Esophagus squamous epithelium (tissue), 5 donors: Measurements from ENCODE around the gene SPDEF. TPM values are rescaled to one million over a fixed set of nuclear protein-coding genes. Genes with fewer than 3 reads are reported as not detected.

Source experiments
- DNase-seq: peaks from one replicate; lab custom pipeline; 2025; lab: John Stamatoyannopoulos, UW
- H3K27ac ChIP-seq, 4 donors: fragments of 200-600 bp; sonication (generic); one replicate each; pipeline ENCODE4 v1.5.1; 2016 to 2019; ENCODE audit warnings: mild to moderate bottlenecking in 1 of 4
- H3K27me3 ChIP-seq, 4 donors: fragments of 200-600 bp; sonication (generic); 1 replicate in 3 of 4; 2 replicates in 1 of 4; pipeline versions ENCODE4 v1.5.1 to v1.6.0; 2017 to 2021; ENCODE audit warnings: antibody characterized with exemption in 1 of 4
- H3K36me3 ChIP-seq, 3 donors: fragments of 200-600 bp; sonication (generic); one replicate each; pipeline ENCODE4 v1.5.1; 2016 to 2019
- H3K4me1 ChIP-seq, 3 donors: fragments of 200-600 bp; sonication (generic); one replicate each; pipeline ENCODE4 v1.5.1; 2017 to 2019
- H3K4me3 ChIP-seq, 4 donors: fragments of 200-600 bp; sonication (generic); 1 replicate in 3 of 4; 2 replicates in 1 of 4; pipeline ENCODE4 v1.5.1; 2016 to 2019; ENCODE audit warnings: mild to moderate bottlenecking in 2 of 4, moderate library complexity in 1 of 4
- H3K9me3 ChIP-seq, 3 donors: fragments of 200-600 bp; sonication (generic); one replicate each; pipeline ENCODE4 v1.5.1; 2016 to 2019
- CTCF ChIP-seq, 6 experiments: fragments of 450-650 bp in 4 of 6; fragments of 200-600 bp in 2 of 6; sonication (generic) in 2 of 6; IDR thresholded peaks; one replicate each; pipeline ENCODE4 v1.5.1; 2016 to 2019; ENCODE audit warnings: antibody characterized with exemption in 6 of 6, mild to moderate bottlenecking in 4 of 6, moderate library complexity in 4 of 6
- POLR2A ChIP-seq, 4 donors: fragments of 450-650 bp; IDR thresholded peaks; one replicate each; pipeline ENCODE4 v1.6.1; 2017; ENCODE audit warnings: antibody characterized with exemption in 4 of 4, mild to moderate bottlenecking in 4 of 4, moderate library complexity in 3 of 4
- WGBS, 2 donors: methylation state at CpG; one replicate each; pipeline ENCODE4 v1.1.5; 2018; 5-methylcytosine and 5-hydroxymethylcytosine counted together
- intact Hi-C: fragments of 100-400 bp; cut with DNase I; formaldehyde crosslinking; loops from one replicate; pipeline ENCODE4 v1.15.0; 2022
- total RNA-seq, 4 donors: library from RNA; depleted of rRNA; stranded (reverse); fragments of >200 nt; gene quantifications; one replicate each; pipeline ENCODE4 v1.1.0, GENCODE V29; 2016
- donor health status: DM: yes; HTN: yes; CAD: no.

The SPDEF gene
- total RNA-seq, 4 donors from 2014 or later = 0.79 TPM; not detected in 3

- H3K36me3 ChIP-seq = peaks cover 0 to 6% (median 0%) of the 10 kb centered on the region in 3 donors
- TF ChIP-seq CTCF (IDR thresholded peaks at IDR 0.05) (no peak), POLR2A (IDR thresholded peaks at IDR 0.05) (no peak)
- no peak overlapping the region for H3K4me3 ChIP-seq
- no peaks in the 10 kb centered on the region for H3K27me3 ChIP-seq
- WGBS, 2 donors = 55 to 58% methylated on average over 6 of the region's 6 CpGs
- H3K4me1 ChIP-seq = peaks cover 13 to 70% (median 17%) of the 10 kb centered on the region in 3 donors
- no peaks in the 10 kb centered on the region for H3K9me3 ChIP-seq
- DNase-seq = no peak
- intact Hi-C loops = no loop called here
- H3K27ac ChIP-seq = no peak overlapping the region
Measured at GRCh38 chr6:34595332-34596184, 39.4 kb upstream of the SPDEF start.

- 44 to 45% methylated on average over 3 to 5 of the region's 5 CpGs for WGBS, 2 donors
- Histone ChIP-seq H3K9me3 (no peaks in the 10 kb centered on the region), H3K4me1 (peaks cover 3 to 56% (median 11%) of the 10 kb centered on the region in 3 donors), H3K36me3 (peaks cover 5 to 24% (median 7%) of the 10 kb centered on the region in 3 donors), H3K27me3 (no peaks in the 10 kb centered on the region), H3K4me3 (no peak overlapping the region), H3K27ac (no peak overlapping the region)
- DNase-seq = no peak
- intact Hi-C loops = no loop called here
- TF ChIP-seq POLR2A (IDR thresholded peaks at IDR 0.05) (no peak), CTCF (IDR thresholded peaks at IDR 0.05) (no peak)
Measured at GRCh38 chr6:34593701-34594100, 37.6 kb upstream of the SPDEF start.

- no peak for TF ChIP-seq POLR2A (IDR thresholded peaks at IDR 0.05)
- no peak for TF ChIP-seq CTCF (IDR thresholded peaks at IDR 0.05)
- WGBS, 2 donors = 73 to 78% methylated on average over 10 of the region's 10 CpGs
- intact Hi-C loops = no loop called here
Measured at GRCh38 chr6:34592208-34592952, 36.3 kb upstream of the SPDEF start.

GRCh38 chr6:34589691-34590090 lies 33.6 kb upstream of the SPDEF start:
- intact Hi-C loops = no loop called here
- Histone ChIP-seq H3K9me3 (no peaks in the 10 kb centered on the region), H3K4me3 (no peak overlapping the region), H3K4me1 (peaks cover 0 to 57% (median 5%) of the 10 kb centered on the region in 3 donors), H3K27ac (no peak overlapping the region), H3K36me3 (peaks cover 7 to 45% (median 12%) of the 10 kb centered on the region in 3 donors), H3K27me3 (no peaks in the 10 kb centered on the region)
- no peak for DNase-seq
- no peak for TF ChIP-seq POLR2A (IDR thresholded peaks at IDR 0.05)
- TF ChIP-seq CTCF (IDR thresholded peaks at IDR 0.05) = no peak
- 92 to 94% methylated on average over 5 of the region's 5 CpGs for WGBS, 2 donors

More at GRCh38 chr6:34592208-34592952, 36.3 kb upstream of the SPDEF start:
- DNase-seq = no peak
- peaks cover 7 to 37% (median 12%) of the 10 kb centered on the region in 3 donors for H3K36me3 ChIP-seq
- peaks cover 0 to 46% (median 0%) of the 10 kb centered on the region in 3 donors for H3K4me1 ChIP-seq
- no peak overlapping the region for H3K4me3 ChIP-seq
- H3K9me3 ChIP-seq = no peaks in the 10 kb centered on the region
- no peak overlapping the region for H3K27ac ChIP-seq
- no peaks in the 10 kb centered on the region for H3K27me3 ChIP-seq
